IPS-NIHi11 (cell line): ENCODE measurements around the gene CD300LG.
A peak's percentile ranks its signal among the peaks of the same experiment; 100 is the strongest.
"Not testable (repeated sequence)": the region's sequence is repeated elsewhere in the genome, so short reads cannot be mapped to it uniquely, and the experiment has no call there.

Experiments
- DNase-seq: peaks from one replicate; pipeline ENCODE4 v3.0.0; 2012; ENCODE audit warnings: mixed read lengths, low spot score

CD300LG gene, protein sequence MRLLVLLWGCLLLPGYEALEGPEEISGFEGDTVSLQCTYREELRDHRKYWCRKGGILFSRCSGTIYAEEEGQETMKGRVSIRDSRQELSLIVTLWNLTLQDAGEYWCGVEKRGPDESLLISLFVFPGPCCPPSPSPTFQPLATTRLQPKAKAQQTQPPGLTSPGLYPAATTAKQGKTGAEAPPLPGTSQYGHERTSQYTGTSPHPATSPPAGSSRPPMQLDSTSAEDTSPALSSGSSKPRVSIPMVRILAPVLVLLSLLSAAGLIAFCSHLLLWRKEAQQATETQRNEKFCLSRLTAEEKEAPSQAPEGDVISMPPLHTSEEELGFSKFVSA

GRCh38 chr17:43846963-43847371 is at the start of gene CD300LG:
Gene CD300LG, plus strand, starts transcription at chr17:43847176. Its CDS starts 41 bp downstream, at chr17:43847217.
- DNase-seq, result peak; percentile 55

DNA sequence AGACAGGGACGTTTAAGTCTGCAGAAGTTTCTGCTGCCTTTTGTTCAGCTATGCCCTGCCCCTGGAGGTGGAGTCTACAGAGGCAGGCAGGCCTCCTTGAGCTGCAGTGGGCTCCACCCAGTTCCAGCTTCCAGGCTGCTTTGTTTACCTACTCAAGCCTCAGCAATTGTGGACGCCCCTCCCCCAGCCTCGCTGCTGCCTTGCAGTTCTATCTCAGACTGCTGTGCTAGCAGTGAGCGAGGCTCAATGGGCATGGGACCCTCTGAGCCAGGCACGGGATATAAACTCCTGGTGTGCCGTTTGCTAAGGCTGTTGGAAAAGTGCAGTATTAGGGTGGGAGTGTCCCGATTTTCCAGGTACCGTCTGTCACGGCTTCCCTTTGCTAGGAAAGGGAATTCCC is 49.0 kb upstream of the CD300LG start:
- not testable (repeated sequence) for DNase-seq

- no peak for DNase-seq
Measured at GRCh38 chr17:43799047-43799446, 47.9 kb upstream of the CD300LG start.

GRCh38 chr17:43800736-43801135 is 46.2 kb upstream of the CD300LG start:
- DNase-seq, result no peak

- no peak for DNase-seq
Measured at GRCh38 chr17:43801844-43802243, 45.1 kb upstream of the CD300LG start.

- DNase-seq, result peak; percentile 63
Measured at GRCh38 chr17:43803758-43804157, 43.2 kb upstream of the CD300LG start.

DNA sequence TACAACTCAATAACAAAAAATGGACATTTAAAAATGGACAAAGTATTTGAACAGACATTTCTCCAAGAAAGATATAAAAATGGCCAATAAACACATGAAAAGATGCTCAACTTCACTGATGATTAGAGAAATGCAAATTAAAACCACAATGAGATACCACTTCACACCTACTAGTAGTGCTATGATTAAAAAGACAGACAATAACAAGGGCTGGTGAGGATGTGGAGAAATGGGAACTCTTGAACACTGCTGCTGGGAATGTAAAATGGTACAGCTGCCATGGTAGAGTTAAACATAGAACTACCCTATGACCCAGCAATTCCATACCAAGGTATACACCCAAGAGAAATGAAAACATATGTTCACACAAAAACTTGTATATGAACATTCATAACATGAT is 41.9 kb upstream of the CD300LG start:
- no peak for DNase-seq

DNA sequence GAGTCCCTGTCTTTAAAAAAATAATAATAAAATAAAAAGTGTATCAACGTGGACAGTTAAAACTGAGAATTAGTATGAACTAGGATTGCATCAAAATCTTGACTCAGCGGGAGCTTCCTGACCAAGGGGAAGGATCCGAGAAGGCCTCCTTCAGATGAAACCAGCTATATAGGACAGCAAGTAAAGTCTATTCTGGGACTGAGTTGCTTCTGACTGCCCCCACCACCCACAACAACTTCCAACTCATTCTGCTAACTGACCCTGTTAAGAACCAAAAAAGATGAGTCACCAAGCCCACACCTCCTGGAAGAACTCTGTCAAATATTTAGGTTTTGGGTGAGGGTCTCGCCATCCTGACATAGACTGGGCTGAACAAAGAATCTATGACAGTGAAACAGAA is 38.9 kb upstream of the CD300LG start:
- DNase-seq, result no peak

DNA sequence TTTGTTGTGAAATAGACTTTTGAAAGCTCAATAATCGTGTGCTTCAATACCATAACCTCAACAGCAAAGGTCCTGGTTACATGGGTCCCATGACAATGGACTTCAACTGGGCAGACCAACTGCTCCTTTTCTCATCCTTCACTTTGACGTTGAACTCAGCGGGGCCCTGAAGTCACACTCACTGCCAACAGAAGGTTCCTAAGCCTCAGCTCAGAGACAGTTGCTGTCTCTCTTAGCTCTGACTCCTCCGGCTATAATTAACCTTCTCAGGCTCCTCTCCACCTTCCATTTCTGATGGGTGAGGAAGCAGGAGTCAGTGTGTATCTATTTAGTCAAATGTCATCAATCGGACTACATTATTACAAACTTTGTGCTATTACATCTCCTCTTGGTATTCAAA is 37.9 kb upstream of the CD300LG start:
- DNase-seq, result no peak

DNA sequence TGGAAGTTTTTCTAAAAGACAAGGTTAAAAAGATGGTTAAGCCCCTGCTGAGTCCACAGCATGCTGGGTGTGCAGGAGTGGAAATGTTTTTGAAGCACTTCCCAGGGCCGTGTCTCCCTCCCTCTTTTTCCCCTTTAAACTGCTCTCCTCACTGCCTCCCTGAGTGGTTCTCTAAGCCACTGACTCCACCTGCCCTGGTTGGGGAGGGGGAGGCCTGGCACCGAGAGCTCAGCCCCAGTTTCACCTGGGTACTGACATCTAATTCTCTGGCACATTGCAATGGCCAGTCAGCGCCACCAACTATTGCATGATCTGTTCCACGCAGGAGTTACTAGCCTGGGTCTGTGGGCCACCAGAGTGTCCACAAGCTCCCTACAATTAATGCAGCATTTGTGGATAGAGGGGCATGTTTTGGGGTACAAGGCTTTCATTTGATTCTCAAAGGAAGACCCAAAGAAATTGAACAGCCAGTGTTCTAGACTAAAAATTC is 36.7 kb upstream of the CD300LG start:
- no peak for DNase-seq

DNA sequence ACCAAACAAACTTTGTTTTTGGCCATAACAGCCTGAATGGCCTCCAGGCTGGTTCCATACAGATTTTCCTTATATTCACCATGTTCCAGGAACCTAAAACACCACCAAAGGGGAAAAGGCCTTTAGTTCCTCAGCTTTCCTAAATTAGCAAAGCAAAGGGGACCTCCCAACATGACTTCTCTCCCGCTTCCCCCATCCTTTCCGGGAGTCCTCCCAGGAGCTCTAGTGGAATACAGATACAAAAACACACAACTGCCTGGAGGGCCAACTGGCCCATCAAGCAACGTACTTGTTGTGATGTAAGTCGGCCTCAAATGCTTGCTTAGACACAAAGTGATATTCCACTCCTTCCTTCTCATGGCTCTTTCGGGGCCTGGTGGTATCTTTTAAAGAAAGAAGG is 36.2 kb upstream of the CD300LG start:
- DNase-seq, result no peak

GRCh38 chr17:43812396-43813265 is 34.3 kb upstream of the CD300LG start:
- DNase-seq, result no peak

GRCh38 chr17:43813386-43813785 is 33.6 kb upstream of the CD300LG start:
- no peak for DNase-seq

DNA sequence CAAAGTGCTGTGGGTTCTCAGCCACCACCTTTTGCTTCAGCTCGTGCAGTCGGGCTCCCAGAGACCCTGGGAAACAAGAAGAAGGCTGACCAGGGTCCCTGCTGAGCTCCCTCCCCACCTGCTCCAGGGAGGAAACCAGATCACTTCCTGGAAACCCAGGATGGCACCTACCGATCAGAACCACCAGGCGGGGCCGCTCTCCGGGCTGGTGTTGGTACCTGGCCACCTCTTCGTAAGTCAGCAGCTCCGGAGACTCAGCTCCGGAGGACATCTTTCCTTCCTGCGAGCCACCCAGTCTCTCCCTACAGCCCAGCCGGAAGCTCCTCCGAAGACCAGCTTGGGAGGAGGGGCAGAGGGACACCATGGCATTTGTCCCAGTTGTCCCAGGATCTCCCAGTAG is 33.0 kb upstream of the CD300LG start:
- DNase-seq, result peak; percentile 60

DNA sequence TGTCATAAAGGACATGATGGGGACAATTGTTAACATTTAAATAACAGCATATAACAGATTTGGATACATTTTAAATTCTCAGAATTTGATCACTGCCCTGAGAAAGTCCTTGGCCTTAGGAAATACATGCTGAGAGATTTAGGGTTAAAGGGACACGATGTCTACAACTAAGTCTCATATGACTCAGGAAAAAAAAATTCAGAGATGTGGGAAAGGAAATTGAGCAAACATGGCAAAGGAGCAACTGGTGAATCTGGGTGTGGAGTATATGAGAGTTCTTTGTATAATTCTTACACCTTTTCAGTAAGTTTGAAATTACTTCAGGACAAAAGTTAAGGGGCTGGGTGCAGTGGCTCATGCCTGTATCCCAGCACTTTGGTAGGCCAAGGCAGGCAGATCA is 32.3 kb upstream of the CD300LG start:
- no peak for DNase-seq

GRCh38 chr17:43816336-43817320 is 30.3 kb upstream of the CD300LG start:
- no peak for DNase-seq

DNA sequence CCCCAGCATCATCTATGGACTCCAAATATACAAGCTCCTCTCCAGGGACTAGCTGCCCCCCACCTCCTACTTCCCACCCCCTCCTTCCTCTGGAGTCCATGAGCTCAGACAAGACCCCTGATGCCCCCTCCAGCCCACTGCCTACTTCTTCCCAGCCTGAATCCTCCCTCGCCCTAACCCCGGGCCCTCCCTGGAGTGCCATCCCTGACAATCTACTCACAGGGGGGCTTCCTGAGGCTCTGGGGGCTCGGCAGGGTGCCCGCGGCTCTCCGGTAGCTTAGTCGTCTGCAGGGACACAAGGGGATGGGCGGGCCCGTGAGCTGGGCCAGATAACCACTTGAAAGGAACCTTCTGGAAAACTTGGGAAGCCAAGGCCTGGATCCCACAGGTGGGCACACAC is 29.1 kb upstream of the CD300LG start:
- no peak for DNase-seq

- DNase-seq, result no peak
Measured at GRCh38 chr17:43818966-43819365, 28.0 kb upstream of the CD300LG start.

DNA sequence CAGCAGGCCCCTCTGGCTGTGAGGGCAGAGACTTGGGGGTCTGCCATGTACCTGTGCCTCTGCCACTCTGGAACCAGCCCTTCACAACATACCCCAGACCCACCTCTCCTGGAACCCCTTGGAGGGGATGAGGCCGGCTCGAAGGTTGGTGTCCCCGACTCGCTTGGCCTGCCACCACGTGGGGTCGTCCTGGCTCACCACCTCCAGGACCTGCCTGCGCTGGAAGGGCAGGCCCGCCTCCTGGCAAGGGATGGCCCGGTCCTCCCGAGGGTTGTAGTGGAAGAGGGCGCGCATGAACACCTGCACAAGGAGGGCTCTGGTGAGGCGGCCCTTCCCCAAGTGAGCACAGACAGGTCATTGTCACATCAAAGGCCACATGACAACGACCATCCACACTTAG is 26.2 kb upstream of the CD300LG start:
- no peak for DNase-seq

GRCh38 chr17:43822570-43823190 is 24.3 kb upstream of the CD300LG start:
- no peak for DNase-seq

- no peak for DNase-seq
Measured at GRCh38 chr17:43823350-43824084, 23.5 kb upstream of the CD300LG start.
